ENCODE measurements around the gene TMEM120B.

DNA sequence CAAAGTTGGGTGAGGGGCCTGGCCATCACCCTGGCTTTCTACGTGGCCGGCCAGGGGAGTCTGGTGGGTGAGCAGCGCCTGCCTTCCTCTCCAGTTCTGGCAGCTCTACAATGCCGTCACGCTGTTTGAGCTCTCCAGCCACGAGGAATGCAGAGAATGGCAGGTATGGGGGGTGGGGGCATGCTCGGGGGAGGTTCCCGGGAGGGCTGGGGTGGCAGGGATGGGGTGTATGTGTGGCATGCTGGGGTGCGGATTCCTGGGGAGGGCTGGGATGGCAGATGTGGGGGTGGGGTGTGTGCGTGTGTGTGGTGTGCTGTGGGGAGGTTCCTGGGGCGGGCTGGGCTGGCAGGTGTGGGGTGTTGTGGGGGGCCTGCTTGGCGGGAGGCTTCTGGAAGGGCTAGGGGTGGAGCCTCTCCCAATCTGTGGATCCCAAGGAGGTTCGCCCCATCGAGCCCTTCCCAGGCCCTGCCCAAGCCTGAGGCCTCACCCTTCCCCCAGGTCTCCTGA, 62.5 kb downstream of the TMEM120B start:
- TF ChIP-seq, protein P1, sequence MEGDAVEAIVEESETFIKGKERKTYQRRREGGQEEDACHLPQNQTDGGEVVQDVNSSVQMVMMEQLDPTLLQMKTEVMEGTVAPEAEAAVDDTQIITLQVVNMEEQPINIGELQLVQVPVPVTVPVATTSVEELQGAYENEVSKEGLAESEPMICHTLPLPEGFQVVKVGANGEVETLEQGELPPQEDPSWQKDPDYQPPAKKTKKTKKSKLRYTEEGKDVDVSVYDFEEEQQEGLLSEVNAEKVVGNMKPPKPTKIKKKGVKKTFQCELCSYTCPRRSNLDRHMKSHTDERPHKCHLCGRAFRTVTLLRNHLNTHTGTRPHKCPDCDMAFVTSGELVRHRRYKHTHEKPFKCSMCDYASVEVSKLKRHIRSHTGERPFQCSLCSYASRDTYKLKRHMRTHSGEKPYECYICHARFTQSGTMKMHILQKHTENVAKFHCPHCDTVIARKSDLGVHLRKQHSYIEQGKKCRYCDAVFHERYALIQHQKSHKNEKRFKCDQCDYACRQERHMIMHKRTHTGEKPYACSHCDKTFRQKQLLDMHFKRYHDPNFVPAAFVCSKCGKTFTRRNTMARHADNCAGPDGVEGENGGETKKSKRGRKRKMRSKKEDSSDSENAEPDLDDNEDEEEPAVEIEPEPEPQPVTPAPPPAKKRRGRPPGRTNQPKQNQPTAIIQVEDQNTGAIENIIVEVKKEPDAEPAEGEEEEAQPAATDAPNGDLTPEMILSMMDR (conservative IDR thresholded peaks at IDR 0.05; ENCODE audit: low read length): no peak
- no peak for TF ChIP-seq EZH2phosphoT487 (IDR thresholded peaks at IDR 0.05; ENCODE audit: borderline replicate concordance, low read depth, low read length)

Measured in OCI-LY7 (cell line).